Measurements from ENCODE around the gene SRRM5.

Gene SRRM5

DNA sequence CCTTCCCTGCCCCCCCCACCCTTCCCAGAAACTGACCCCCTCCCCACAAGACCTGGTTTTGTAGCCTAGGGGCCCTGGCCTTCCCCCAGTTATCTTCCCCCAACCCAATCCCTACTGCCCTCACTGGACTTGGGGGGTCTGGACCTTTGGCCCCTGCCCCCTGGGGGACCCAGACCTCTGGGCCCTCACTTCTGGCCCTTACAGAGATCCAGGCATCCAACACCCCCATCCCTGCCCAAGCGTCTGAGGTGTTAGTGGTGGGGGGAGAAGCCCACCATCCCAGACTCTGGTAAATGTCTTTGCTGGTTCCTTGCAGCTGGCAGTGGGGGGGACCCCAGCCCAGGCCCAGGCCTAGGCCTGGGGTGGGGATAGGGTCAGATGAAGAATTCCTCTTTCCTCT lies 11.1 kb downstream of the SRRM5 start:
- no peak overlapping the region for H3K4me2 ChIP-seq (ENCODE audit: low read depth, low read length, poor library complexity, severe bottlenecking)
- no peaks in the 10 kb centered on the region for H3K27me3 ChIP-seq (ENCODE audit: low read length)
- no peaks in the 10 kb centered on the region for H3K36me3 ChIP-seq (ENCODE audit: low read length)
- H2AFZ ChIP-seq (ENCODE audit: low read depth, low read length, severe bottlenecking), result no peak overlapping the region
- no peaks in the 10 kb centered on the region for H3K9me3 ChIP-seq (ENCODE audit: insufficient read depth, low read length)
- no peaks in the 10 kb centered on the region for H4K20me1 ChIP-seq (ENCODE audit: low read depth, low read length)
- peaks cover 12% of the 10 kb centered on the region; the same call in 1 of the 2 replicates for H3K79me2 ChIP-seq (ENCODE audit: insufficient read depth, low read length)
- no peak overlapping the region for H3K27ac ChIP-seq (ENCODE audit: low read depth, low read length)
- H3K4me3 ChIP-seq (ENCODE audit: insufficient read depth, low read length, poor library complexity, severe bottlenecking), result no peak overlapping the region
- peaks cover 23% of the 10 kb centered on the region for H3F3A ChIP-seq (ENCODE audit: insufficient read depth)
- H3K9me2 ChIP-seq (replicated peaks; ENCODE audit: insufficient read depth, low read length), result no peaks in the 10 kb centered on the region
- H3K9ac ChIP-seq (ENCODE audit: low read length), result no peak overlapping the region
- TF ChIP-seq EZH2phosphoT487 (conservative IDR thresholded peaks at IDR 0.05; ENCODE audit: low read length) (no peak), CTCF (IDR thresholded peaks at IDR 0.05; ENCODE audit: insufficient read depth, low read length, poor library complexity, severe bottlenecking) (no peak)

GRCh38 chr19:43623889-43624670 lies 12.2 kb downstream of the SRRM5 start:
- H4K20me1 ChIP-seq (ENCODE audit: low read depth, low read length), result no peaks in the 10 kb centered on the region
- H3K9me3 ChIP-seq (ENCODE audit: insufficient read depth, low read length), result no peaks in the 10 kb centered on the region
- no peak overlapping the region for H3K4me3 ChIP-seq (ENCODE audit: insufficient read depth, low read length, poor library complexity, severe bottlenecking)
- H3K9me2 ChIP-seq (replicated peaks; ENCODE audit: insufficient read depth, low read length), result no peaks in the 10 kb centered on the region
- peaks cover 2% of the 10 kb centered on the region; the same call in 1 of the 2 replicates for H3K79me2 ChIP-seq (ENCODE audit: insufficient read depth, low read length)
- peak overlapping the region; percentile 19 for H3K4me2 ChIP-seq (ENCODE audit: low read depth, low read length, poor library complexity, severe bottlenecking)
- no peak overlapping the region for H2AFZ ChIP-seq (ENCODE audit: low read depth, low read length, severe bottlenecking)
- TF ChIP-seq EZH2phosphoT487 (conservative IDR thresholded peaks at IDR 0.05; ENCODE audit: low read length), result no peak
- no peak for TF ChIP-seq CTCF (IDR thresholded peaks at IDR 0.05; ENCODE audit: insufficient read depth, low read length, poor library complexity, severe bottlenecking)
- no peak overlapping the region for H3K9ac ChIP-seq (ENCODE audit: low read length)
- no peaks in the 10 kb centered on the region for H3K36me3 ChIP-seq (ENCODE audit: low read length)
- H3K27ac ChIP-seq (ENCODE audit: low read depth, low read length), result no peak overlapping the region
- H3F3A ChIP-seq (ENCODE audit: insufficient read depth), result peaks cover 23% of the 10 kb centered on the region
- no peaks in the 10 kb centered on the region for H3K27me3 ChIP-seq (ENCODE audit: low read length)

DNA sequence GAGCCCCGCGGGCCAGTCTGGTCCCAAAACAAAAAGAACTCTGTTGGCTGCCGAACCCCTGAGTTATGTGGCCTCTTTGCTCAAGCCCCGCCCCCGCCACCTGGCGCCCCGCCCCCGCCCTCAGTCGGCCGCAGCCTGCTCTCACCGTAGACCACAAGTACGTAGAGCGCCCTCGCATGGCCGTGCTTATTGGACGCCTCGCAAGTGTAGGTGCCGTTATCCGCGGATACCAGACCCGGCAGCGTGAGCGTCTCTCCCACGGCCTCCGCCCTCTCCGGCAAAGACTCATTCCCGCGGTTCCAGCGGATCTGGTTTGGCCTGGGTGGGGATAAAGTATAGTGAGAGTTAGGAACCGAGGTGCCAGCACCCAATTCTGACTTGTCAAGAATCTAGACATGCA lies 13.0 kb downstream of the SRRM5 start:
- no peaks in the 10 kb centered on the region for H3K9me2 ChIP-seq (replicated peaks; ENCODE audit: insufficient read depth, low read length)
- no peak overlapping the region for H3K4me3 ChIP-seq (ENCODE audit: insufficient read depth, low read length, poor library complexity, severe bottlenecking)
- H3F3A ChIP-seq (ENCODE audit: insufficient read depth), result peaks cover 22% of the 10 kb centered on the region
- TF ChIP-seq CTCF (IDR thresholded peaks at IDR 0.05; ENCODE audit: insufficient read depth, low read length, poor library complexity, severe bottlenecking) (peak; percentile 33), EZH2phosphoT487 (conservative IDR thresholded peaks at IDR 0.05; ENCODE audit: low read length) (no peak)
- H3K4me2 ChIP-seq (ENCODE audit: low read depth, low read length, poor library complexity, severe bottlenecking), result peak overlapping the region; percentile 19
- no peaks in the 10 kb centered on the region for H3K9me3 ChIP-seq (ENCODE audit: insufficient read depth, low read length)
- H3K36me3 ChIP-seq (ENCODE audit: low read length), result no peaks in the 10 kb centered on the region
- H3K27ac ChIP-seq (ENCODE audit: low read depth, low read length), result no peak overlapping the region
- no peaks in the 10 kb centered on the region for H3K79me2 ChIP-seq (ENCODE audit: insufficient read depth, low read length)
- no peak overlapping the region for H3K9ac ChIP-seq (ENCODE audit: low read length)
- no peaks in the 10 kb centered on the region for H4K20me1 ChIP-seq (ENCODE audit: low read depth, low read length)
- no peaks in the 10 kb centered on the region for H3K27me3 ChIP-seq (ENCODE audit: low read length)
- H2AFZ ChIP-seq (ENCODE audit: low read depth, low read length, severe bottlenecking), result no peak overlapping the region

Measured in SU-DHL-6 (cell line).